ENCODE measurements around the gene ALDH2. TPM values are rescaled to one million over a fixed set of nuclear protein-coding genes. Genes with fewer than 3 reads are reported as not detected.

Gene ALDH2
- total and polyA plus RNA-seq, 9 of the 15 experiments (the other 6 are each of a cell fraction or from before 2014, with no cell fraction given) = 1.9 to 22.5 (median 12.2) TPM

DNA sequence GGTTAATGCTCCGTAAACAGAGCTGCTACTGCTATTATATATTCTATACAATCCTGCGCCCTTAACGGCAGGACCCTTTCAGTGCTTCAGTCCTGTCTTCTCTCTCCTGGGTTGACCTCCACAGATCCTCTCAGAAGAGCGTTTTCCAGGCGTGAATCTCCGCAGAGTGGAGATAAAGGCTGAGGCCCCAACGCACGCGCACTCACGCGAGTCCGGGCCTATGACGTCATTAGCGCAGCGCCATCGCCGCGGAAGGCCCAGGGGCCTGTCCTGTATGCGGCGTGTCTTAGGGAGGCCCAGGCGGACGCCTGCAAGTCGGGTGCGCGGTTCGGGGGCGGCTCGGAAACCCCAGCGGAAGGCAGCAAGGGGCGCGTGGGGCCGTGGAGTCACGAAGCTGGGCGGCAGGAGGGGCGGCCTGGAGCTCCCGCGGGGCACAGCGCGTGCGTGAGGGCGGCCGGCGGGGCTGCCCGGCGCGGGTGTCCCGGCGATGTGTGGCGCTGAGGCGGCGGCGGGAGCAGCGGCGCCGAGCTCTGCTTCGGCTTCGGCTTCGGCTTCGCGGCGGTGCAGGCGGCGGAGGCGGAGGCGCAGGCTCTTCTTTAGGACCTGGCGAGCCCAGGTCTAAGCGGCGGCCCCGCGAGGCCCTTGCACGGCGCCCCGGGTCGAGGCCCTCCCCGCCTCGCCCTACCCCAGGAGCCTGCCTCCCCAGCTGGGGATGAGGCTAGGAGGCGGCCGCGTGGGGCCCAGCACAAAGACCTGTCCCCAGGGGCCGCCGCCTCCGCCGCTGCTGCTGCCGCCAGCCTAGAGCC lies 75.2 kb downstream of the ALDH2 start, which contains the start of gene MAPKAPK5 (continued):
- TF ChIP-seq, protein P1, sequence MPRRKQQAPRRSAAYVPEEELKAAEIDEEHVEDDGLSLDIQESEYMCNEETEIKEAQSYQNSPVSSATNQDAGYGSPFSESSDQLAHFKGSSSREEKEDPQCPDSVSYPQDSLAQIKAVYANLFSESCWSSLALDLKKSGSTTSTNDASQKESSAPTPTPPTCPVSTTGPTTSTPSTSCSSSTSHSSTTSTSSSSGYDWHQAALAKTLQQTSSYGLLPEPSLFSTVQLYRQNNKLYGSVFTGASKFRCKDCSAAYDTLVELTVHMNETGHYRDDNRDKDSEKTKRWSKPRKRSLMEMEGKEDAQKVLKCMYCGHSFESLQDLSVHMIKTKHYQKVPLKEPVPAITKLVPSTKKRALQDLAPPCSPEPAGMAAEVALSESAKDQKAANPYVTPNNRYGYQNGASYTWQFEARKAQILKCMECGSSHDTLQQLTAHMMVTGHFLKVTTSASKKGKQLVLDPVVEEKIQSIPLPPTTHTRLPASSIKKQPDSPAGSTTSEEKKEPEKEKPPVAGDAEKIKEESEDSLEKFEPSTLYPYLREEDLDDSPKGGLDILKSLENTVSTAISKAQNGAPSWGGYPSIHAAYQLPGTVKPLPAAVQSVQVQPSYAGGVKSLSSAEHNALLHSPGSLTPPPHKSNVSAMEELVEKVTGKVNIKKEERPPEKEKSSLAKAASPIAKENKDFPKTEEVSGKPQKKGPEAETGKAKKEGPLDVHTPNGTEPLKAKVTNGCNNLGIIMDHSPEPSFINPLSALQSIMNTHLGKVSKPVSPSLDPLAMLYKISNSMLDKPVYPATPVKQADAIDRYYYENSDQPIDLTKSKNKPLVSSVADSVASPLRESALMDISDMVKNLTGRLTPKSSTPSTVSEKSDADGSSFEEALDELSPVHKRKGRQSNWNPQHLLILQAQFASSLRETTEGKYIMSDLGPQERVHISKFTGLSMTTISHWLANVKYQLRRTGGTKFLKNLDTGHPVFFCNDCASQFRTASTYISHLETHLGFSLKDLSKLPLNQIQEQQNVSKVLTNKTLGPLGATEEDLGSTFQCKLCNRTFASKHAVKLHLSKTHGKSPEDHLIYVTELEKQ (CRISPR knock-in tag; IDR thresholded peaks at IDR 0.05) = no peak
- TF ChIP-seq CCAR2 (IDR thresholded peaks at IDR 0.05; ENCODE audit: low read depth, low read length) (no peak), ZFPM2 (CRISPR knock-in tag; IDR thresholded peaks at IDR 0.05) (no peak), PRPF4 (IDR thresholded peaks at IDR 0.05; ENCODE audit: insufficient read depth, low read depth, low read length, poor library complexity, severe bottlenecking) (no peak), ZNF764 (CRISPR knock-in tag; IDR thresholded peaks at IDR 0.05; ENCODE audit: low read depth) (no peak), SMARCC2 (IDR thresholded peaks at IDR 0.05; ENCODE audit: low read depth) (no peak), PURB (CRISPR knock-in tag; IDR thresholded peaks at IDR 0.05; ENCODE audit: low read depth) (no peak), CXXC5 (CRISPR knock-in tag; IDR thresholded peaks at IDR 0.05) (peak; percentile 95), MTA1 (IDR thresholded peaks at IDR 0.05; ENCODE audit: borderline replicate concordance) (peak; percentile 100), NEUROD1 (IDR thresholded peaks at IDR 0.05; ENCODE audit: borderline replicate concordance, low read depth, low read length, partially characterized antibody) (peak; percentile 95), ZNF77 (CRISPR knock-in tag; IDR thresholded peaks at IDR 0.05) (no peak), MECOM (CRISPR knock-in tag; IDR thresholded peaks at IDR 0.05) (0 out of 2 replicates have a peak, but pooled peaks have one; percentile 25), PPARD (CRISPR knock-in tag; IDR thresholded peaks at IDR 0.05) (no peak), CEBPB (tag; IDR thresholded peaks at IDR 0.05) (no peak), NFRKB (IDR thresholded peaks at IDR 0.05; ENCODE audit: low read depth) (no peak), XRCC5 (IDR thresholded peaks at IDR 0.05; ENCODE audit: low read depth, low read length) (peak; percentile 76; the same call in 1 of the 2 replicates)
- TF ChIP-seq, protein P2, sequence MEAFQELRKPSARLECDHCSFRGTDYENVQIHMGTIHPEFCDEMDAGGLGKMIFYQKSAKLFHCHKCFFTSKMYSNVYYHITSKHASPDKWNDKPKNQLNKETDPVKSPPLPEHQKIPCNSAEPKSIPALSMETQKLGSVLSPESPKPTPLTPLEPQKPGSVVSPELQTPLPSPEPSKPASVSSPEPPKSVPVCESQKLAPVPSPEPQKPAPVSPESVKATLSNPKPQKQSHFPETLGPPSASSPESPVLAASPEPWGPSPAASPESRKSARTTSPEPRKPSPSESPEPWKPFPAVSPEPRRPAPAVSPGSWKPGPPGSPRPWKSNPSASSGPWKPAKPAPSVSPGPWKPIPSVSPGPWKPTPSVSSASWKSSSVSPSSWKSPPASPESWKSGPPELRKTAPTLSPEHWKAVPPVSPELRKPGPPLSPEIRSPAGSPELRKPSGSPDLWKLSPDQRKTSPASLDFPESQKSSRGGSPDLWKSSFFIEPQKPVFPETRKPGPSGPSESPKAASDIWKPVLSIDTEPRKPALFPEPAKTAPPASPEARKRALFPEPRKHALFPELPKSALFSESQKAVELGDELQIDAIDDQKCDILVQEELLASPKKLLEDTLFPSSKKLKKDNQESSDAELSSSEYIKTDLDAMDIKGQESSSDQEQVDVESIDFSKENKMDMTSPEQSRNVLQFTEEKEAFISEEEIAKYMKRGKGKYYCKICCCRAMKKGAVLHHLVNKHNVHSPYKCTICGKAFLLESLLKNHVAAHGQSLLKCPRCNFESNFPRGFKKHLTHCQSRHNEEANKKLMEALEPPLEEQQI (IDR thresholded peaks at IDR 0.05) = no peak
- TF ChIP-seq, protein P3, sequence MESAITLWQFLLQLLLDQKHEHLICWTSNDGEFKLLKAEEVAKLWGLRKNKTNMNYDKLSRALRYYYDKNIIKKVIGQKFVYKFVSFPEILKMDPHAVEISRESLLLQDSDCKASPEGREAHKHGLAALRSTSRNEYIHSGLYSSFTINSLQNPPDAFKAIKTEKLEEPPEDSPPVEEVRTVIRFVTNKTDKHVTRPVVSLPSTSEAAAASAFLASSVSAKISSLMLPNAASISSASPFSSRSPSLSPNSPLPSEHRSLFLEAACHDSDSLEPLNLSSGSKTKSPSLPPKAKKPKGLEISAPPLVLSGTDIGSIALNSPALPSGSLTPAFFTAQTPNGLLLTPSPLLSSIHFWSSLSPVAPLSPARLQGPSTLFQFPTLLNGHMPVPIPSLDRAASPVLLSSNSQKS (CRISPR knock-in tag; IDR thresholded peaks at IDR 0.05) = no peak

All from K562 (cell line).